DMS53 (cell line): ENCODE results near the gene SDHB.

Experiments
- DNase-seq: peaks from one replicate; lab custom pipeline; 2025; lab: John Stamatoyannopoulos, UW

SDHB gene

GRCh38 chr1:17053685-17054410 lies at the start of gene SDHB:
Gene SDHB (minus strand): TSS chr1:17054032. CDS start chr1:17054019, 13 bp downstream.
- DNase-seq: peak; percentile 99

- DNase-seq: no peak
These were observed 48.4 kb upstream of the SDHB start for GRCh38 chr1:17102232-17102631.

- DNase-seq: no peak
These were observed 47.4 kb upstream of the SDHB start for GRCh38 chr1:17101261-17101660.

GRCh38 chr1:17099616-17100340 lies 45.9 kb upstream of the SDHB start:
- no peak for DNase-seq

- DNase-seq: no peak
These were observed 44.9 kb upstream of the SDHB start for GRCh38 chr1:17098446-17099317.

- DNase-seq: no peak
These were observed 44.0 kb upstream of the SDHB start for GRCh38 chr1:17097787-17098186.

GRCh38 chr1:17097147-17097546 lies 43.3 kb upstream of the SDHB start:
- no peak for DNase-seq

GRCh38 chr1:17096584-17096983 lies 42.8 kb upstream of the SDHB start:
- no peak for DNase-seq

- no peak for DNase-seq
These were observed 41.3 kb upstream of the SDHB start for GRCh38 chr1:17095141-17095540.

GRCh38 chr1:17094664-17095063 lies 40.8 kb upstream of the SDHB start:
- DNase-seq: no peak

- DNase-seq: no peak
These were observed 40.1 kb upstream of the SDHB start for GRCh38 chr1:17093822-17094393.

- DNase-seq: no peak
These were observed 37.4 kb upstream of the SDHB start for GRCh38 chr1:17091252-17091651.

GRCh38 chr1:17089506-17089905 lies 35.7 kb upstream of the SDHB start:
- DNase-seq: no peak

GRCh38 chr1:17086751-17087150 lies 32.9 kb upstream of the SDHB start:
- DNase-seq: no peak

- DNase-seq: no peak
These were observed 31.0 kb upstream of the SDHB start for GRCh38 chr1:17084787-17085186.

- DNase-seq: no peak
These were observed 28.9 kb upstream of the SDHB start for GRCh38 chr1:17082761-17083160.

GRCh38 chr1:17081439-17081838 lies 27.6 kb upstream of the SDHB start:
- no peak for DNase-seq

GRCh38 chr1:17080880-17081279 lies 27.0 kb upstream of the SDHB start:
- no peak for DNase-seq

GRCh38 chr1:17080085-17080759 lies 26.4 kb upstream of the SDHB start:
- DNase-seq: no peak

- no peak for DNase-seq
These were observed 25.4 kb upstream of the SDHB start for GRCh38 chr1:17078991-17079868.
